LNCAP (cell line): Measurements from ENCODE around the gene UFL1.

Experiments
- TF ChIP-seq, protein P1 (sequence below): fragments of 450-650 bp; IDR thresholded peaks from 2 replicates; pipeline ENCODE4 v1.5.1; 2017; ENCODE audit warnings: mild to moderate bottlenecking

UFL1 gene

DNA sequence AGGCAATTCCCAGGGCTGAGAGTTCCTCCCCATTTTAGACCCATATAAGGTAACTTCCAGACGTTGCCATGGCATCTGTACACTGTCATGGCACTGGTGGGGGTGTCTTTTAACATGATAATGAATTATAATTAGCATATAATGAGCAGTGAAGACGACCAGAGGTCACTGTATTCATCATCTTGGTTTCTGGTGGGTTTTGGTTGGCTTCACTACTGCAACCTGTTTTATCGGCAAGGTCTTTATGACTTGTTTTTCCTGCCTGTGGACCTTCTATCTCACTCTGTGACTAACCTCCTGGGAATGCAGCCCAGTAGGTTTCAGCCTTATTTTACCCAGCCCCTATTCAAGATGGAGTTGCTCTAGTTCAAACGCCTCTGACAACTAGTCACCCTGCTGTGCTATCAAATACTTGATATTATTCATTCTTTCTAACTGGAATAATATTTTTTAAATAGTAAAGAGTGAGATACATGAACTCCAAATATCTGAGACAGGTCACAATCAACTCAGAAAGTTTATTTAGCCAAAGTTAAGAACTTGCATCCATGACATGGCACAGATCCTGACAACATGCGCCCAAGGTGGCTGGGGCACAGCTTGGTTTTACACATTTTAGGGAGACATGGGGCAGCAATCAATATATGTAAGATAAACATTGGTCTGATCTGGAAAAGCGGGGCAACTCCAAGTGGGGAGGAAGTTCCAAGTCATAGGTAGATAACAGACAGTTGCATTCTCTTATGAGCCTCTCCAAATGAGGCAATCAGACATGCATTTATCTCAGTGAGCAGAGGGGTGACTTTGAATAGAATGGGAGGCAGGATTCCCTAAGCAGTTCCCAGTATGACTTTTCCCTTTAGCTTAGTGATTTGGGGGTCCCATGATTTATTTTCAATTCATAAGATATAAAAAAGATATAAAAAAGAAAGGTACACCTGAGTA is 1.2 kb upstream of the UFL1 start:
- TF ChIP-seq, protein P1, sequence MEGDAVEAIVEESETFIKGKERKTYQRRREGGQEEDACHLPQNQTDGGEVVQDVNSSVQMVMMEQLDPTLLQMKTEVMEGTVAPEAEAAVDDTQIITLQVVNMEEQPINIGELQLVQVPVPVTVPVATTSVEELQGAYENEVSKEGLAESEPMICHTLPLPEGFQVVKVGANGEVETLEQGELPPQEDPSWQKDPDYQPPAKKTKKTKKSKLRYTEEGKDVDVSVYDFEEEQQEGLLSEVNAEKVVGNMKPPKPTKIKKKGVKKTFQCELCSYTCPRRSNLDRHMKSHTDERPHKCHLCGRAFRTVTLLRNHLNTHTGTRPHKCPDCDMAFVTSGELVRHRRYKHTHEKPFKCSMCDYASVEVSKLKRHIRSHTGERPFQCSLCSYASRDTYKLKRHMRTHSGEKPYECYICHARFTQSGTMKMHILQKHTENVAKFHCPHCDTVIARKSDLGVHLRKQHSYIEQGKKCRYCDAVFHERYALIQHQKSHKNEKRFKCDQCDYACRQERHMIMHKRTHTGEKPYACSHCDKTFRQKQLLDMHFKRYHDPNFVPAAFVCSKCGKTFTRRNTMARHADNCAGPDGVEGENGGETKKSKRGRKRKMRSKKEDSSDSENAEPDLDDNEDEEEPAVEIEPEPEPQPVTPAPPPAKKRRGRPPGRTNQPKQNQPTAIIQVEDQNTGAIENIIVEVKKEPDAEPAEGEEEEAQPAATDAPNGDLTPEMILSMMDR: no peak

DNA sequence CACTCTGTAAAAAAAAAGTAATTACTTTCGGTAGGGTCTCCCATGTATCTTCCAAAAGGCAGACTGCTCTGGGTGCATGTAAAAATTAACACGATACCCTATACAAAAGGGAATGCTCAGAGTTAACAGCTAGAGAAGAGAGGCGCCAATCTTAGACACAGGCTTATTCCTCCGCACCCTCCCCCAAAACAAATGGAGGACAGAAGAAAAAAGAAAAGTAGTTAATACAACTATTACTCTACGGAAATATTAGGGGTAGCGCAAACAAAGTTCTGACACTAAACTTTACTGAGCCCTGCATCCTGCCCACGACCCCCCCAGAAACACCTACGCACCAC is 331 bp upstream of the UFL1 start:
- TF ChIP-seq, protein P1: no peak

DNA sequence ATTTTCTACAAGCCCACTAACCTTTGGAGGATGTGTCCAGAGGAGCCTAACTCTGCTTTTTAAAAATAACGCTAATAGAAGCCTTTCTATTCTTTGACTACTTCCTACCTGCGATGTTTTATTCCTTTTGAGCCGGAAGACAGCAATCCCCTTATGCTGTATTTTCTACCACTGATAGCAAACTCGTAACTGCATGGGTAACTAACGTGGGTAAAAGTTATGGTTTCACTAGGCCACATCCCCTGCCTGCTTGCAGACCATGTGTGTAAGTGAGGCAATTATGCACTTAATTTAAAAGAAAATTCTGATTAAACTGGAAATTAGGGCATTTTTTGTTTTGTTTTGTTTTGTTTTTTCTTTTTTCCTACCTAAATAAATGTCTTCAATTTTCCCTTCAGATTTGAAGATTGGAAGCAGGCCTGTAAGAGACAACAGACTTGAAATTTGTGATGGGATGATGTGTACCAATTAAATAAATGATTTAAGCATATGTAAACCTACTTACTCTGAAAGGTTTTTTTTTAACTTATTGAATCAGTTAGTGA is 931 bp downstream of the UFL1 start:
- TF ChIP-seq, protein P1: no peak

DNA sequence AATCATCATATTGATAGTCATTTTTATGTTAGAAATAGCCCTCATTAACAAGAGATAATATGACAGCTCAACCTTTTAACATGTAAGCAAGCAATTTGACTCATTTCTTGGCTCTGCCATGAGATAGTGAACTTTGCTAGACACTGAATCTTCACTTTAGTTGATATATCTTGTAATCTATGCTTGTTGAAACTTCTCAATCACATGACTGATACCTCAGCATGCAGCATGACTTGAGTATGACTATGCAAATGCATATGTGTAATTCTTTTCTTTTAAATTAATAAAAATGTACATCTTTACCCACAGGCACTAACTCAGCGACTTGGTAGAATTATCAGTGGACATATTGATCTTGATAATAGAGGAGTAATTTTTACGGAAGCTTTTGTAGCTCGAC is 6.6 kb downstream of the UFL1 start:
- TF ChIP-seq, protein P1: no peak

DNA sequence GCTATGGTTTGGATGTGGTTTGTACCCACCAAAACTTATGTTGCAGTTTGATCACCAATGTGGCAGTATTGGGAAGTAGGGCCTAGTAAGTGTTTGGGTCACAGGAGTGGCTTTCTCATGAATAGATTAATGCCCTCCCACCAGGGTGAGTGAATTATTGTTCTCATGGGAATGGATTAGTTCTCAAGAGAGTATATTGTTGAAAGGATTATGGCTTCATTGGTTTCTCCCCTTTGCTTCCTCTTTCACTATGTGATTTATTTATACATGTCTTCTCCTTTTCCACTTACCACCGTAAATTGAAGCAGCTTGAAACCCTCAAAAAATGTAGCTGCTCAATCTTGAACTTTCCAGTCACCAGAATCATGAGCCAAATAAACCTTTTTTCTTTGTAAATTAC is 10.8 kb downstream of the UFL1 start:
- TF ChIP-seq, protein P1: no peak

DNA sequence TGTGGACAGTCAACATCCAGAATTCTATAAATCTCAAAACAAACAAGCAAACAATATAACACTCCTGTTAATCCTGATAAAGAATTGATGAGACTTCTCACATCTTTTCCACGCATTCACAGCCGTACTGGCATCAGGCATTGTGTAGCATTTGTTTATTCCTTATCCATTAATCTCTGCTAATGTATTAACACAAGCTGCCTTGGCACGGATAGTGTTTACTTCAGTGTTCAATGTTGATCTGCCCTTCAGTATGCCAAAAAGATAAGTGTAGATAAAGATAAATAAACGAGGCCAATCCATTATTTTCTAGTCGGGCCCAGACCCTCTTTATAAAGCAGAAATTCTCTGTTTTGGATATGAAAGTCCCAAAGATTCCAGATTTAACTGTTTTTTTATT is 16.1 kb downstream of the UFL1 start:
- TF ChIP-seq, protein P1: no peak

DNA sequence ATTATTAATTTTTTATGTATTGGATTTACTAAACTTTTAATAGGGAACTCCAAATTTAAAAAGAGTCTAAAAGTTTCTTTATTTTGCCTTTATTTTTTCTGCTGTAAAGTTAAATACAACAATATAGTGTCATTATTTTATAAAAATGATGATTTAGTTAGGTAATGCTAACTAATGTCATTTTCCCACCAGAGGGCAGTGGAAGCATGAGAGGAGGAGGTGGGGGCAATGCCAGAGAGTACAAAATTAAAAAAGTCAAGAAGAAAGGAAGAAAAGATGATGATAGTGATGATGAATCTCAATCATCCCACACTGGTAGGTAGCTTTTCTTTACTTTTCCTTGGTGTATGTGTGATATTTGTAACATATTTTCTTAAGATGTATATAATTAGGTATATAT is 21.1 kb downstream of the UFL1 start:
- TF ChIP-seq, protein P1: peak; percentile 45
